GM12878 (cell line): ENCODE results near the gene DSE.

Experiments
- DPF2 ChIP-seq: fragments of 450-650 bp; IDR thresholded peaks from 2 replicates; pipeline ENCODE4 v1.6.1; 2017; ENCODE audit warnings: mild to moderate bottlenecking
- EZH2 ChIP-seq: IDR thresholded peaks from 2 replicates; pipeline ENCODE4 v1.6.1; 2012; ENCODE audit warnings: low read depth, mild to moderate bottlenecking, control low read depth, inconsistent platforms, low read length, borderline replicate concordance; ENCODE audit not compliant: control insufficient read depth
- JUNB ChIP-seq: IDR thresholded peaks from 2 replicates; pipeline ENCODE4 v1.6.1; 2016; ENCODE audit warnings: antibody characterized with exemption, mild to moderate bottlenecking
- MXI1 ChIP-seq: fragments of 150-350 bp; IDR thresholded peaks from 2 replicates; pipeline ENCODE4 v1.6.1; 2011; ENCODE audit warnings: low read depth, mild to moderate bottlenecking, inconsistent platforms, low read length, improper control_type of control experiment
- NBN ChIP-seq: fragments of 450-650 bp; IDR thresholded peaks from 2 replicates; pipeline ENCODE4 v1.6.1; 2016
- NR2C2 ChIP-seq: IDR thresholded peaks from 2 replicates; pipeline ENCODE4 v1.6.1; 2011; ENCODE audit warnings: borderline replicate concordance, low read depth; ENCODE audit not compliant: control insufficient read depth, insufficient read length
- POLR2A ChIP-seq: IDR thresholded peaks from 2 replicates; pipeline ENCODE4 v1.6.1; 2011; ENCODE audit warnings: low read depth, mild to moderate bottlenecking, low read length
- RELA ChIP-seq: fragments of 450-650 bp; IDR thresholded peaks from 2 replicates; pipeline ENCODE4 v1.8.0; 2014; ENCODE audit warnings: borderline replicate concordance; ENCODE audit not compliant: partially characterized antibody
- SIX5 ChIP-seq: IDR thresholded peaks from 2 replicates; pipeline ENCODE4 v1.6.1; 2011; ENCODE audit warnings: mild to moderate bottlenecking, low read depth, low read length, moderate library complexity; ENCODE audit not compliant: severe bottlenecking
- TF ChIP-seq, protein P1 (sequence below): IDR thresholded peaks from 2 replicates; pipeline ENCODE4 v1.6.1; 2011; ENCODE audit warnings: borderline replicate concordance, low read depth, mild to moderate bottlenecking, moderate library complexity, low read length; ENCODE audit not compliant: insufficient read depth, poor library complexity, severe bottlenecking
- TF ChIP-seq, protein P2 (sequence below), 3 experiments: IDR thresholded peaks in 2 of 3; conservative IDR thresholded peaks in 1 of 3; 2 replicates each; pipeline ENCODE4 v1.5.1; 2011; ENCODE audit warnings: low read depth in 3 of 3, low read length in 3 of 3, mild to moderate bottlenecking in 3 of 3, control low read depth in 2 of 3, moderate library complexity in 2 of 3, inconsistent platforms in 1 of 3, mixed read lengths in 1 of 3; ENCODE audit not compliant: control insufficient read depth in 2 of 3, insufficient read depth in 1 of 3; ENCODE audit errors: extremely low read depth in 1 of 3
- TF ChIP-seq, protein P3 (sequence below): IDR thresholded peaks from 2 replicates; pipeline ENCODE4 v1.6.1; 2012; ENCODE audit warnings: low read length, inconsistent platforms

DNA sequence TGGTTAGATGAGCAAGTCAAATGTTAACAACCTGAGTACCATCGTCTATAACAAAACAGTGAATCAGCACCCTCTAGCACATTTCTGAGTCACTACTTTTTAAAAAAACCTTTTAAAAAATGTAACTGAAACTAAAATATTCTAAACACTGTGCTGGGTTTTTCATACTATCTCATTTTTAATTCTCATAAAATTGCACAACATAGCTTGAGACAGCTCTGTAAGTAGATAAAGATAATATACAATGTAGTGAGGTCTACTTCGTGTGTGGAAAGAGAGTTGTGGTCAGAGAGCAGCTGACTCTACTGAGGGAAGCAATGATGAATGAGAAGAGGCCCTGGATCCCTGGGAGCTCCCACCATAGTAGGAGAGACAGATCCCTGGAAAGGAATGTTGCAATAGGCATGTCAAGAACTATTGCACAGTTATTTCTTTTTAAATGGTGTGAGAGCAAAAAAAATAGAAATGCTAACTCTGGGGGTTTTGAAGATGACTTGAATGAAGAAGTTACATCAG lies 76.8 kb downstream of the DSE start:
- TF ChIP-seq, protein P1, sequence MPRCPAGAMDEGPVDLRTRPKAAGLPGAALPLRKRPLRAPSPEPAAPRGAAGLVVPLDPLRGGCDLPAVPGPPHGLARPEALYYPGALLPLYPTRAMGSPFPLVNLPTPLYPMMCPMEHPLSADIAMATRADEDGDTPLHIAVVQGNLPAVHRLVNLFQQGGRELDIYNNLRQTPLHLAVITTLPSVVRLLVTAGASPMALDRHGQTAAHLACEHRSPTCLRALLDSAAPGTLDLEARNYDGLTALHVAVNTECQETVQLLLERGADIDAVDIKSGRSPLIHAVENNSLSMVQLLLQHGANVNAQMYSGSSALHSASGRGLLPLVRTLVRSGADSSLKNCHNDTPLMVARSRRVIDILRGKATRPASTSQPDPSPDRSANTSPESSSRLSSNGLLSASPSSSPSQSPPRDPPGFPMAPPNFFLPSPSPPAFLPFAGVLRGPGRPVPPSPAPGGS: no peak
- TF ChIP-seq POLR2A (no peak), EZH2 (no peak), RELA (no peak), SIX5 (no peak), MXI1 (no peak), JUNB (no peak), DPF2 (no peak), NBN (no peak), NR2C2 (no peak)
- TF ChIP-seq, protein P2, sequence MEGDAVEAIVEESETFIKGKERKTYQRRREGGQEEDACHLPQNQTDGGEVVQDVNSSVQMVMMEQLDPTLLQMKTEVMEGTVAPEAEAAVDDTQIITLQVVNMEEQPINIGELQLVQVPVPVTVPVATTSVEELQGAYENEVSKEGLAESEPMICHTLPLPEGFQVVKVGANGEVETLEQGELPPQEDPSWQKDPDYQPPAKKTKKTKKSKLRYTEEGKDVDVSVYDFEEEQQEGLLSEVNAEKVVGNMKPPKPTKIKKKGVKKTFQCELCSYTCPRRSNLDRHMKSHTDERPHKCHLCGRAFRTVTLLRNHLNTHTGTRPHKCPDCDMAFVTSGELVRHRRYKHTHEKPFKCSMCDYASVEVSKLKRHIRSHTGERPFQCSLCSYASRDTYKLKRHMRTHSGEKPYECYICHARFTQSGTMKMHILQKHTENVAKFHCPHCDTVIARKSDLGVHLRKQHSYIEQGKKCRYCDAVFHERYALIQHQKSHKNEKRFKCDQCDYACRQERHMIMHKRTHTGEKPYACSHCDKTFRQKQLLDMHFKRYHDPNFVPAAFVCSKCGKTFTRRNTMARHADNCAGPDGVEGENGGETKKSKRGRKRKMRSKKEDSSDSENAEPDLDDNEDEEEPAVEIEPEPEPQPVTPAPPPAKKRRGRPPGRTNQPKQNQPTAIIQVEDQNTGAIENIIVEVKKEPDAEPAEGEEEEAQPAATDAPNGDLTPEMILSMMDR (IDR thresholded peaks at IDR 0.05 in 2 of 3, conservative IDR thresholded peaks at IDR 0.05 in 1 of 3; ENCODE audit: control insufficient read depth in 2 of 3, extremely low read depth in 1 of 3, insufficient read depth in 1 of 3, low read depth in 3 of 3, low read length in 3 of 3): no peak; a peak in 1 of 6 replicates
- TF ChIP-seq, protein P3, sequence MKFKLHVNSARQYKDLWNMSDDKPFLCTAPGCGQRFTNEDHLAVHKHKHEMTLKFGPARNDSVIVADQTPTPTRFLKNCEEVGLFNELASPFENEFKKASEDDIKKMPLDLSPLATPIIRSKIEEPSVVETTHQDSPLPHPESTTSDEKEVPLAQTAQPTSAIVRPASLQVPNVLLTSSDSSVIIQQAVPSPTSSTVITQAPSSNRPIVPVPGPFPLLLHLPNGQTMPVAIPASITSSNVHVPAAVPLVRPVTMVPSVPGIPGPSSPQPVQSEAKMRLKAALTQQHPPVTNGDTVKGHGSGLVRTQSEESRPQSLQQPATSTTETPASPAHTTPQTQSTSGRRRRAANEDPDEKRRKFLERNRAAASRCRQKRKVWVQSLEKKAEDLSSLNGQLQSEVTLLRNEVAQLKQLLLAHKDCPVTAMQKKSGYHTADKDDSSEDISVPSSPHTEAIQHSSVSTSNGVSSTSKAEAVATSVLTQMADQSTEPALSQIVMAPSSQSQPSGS: no peak
